SU-DHL-6 (cell line): ENCODE results near the gene NOTCH3.

Source experiments
- H2AFZ ChIP-seq: fragments of 200-600 bp; sonication (generic); 2 replicates; pipeline ENCODE4 v1.6.1; 2014; ENCODE audit warnings: low read depth, mild to moderate bottlenecking, moderate library complexity, mixed read lengths, antibody characterized with exemption, low read length; ENCODE audit not compliant: severe bottlenecking
- H3F3A ChIP-seq: fragments of 200-600 bp; shearing (Covaris generic); 2 replicates; pipeline ENCODE4 v1.6.0; 2016; ENCODE audit warnings: antibody characterized with exemption, mild to moderate bottlenecking; ENCODE audit not compliant: insufficient read depth
- H3K27ac ChIP-seq: fragments of 200-600 bp; sonication (generic); 2 replicates; pipeline ENCODE4 v1.5.1; 2016; ENCODE audit warnings: low read depth, mild to moderate bottlenecking, low read length, moderate library complexity, mixed read lengths
- H3K27me3 ChIP-seq: fragments of 200-600 bp; sonication (generic), shearing (Covaris generic); 2 replicates; pipeline ENCODE4 v1.6.0; 2014; ENCODE audit warnings: mild to moderate bottlenecking, low read length
- H3K36me3 ChIP-seq: fragments of 200-600 bp; sonication (generic); 2 replicates; pipeline ENCODE4 v1.6.1; 2014; ENCODE audit warnings: mild to moderate bottlenecking, low read length, mixed read lengths
- H3K4me2 ChIP-seq: fragments of 300-600, 200-600 bp; shearing (Covaris generic), sonication (generic); 2 replicates; pipeline ENCODE4 v1.6.0; 2014; ENCODE audit warnings: low read length, low read depth, mild to moderate bottlenecking; ENCODE audit not compliant: poor library complexity, severe bottlenecking
- H3K4me3 ChIP-seq: fragments of 200-600 bp; sonication (generic); 2 replicates; pipeline ENCODE4 v1.5.1; 2014; ENCODE audit warnings: antibody characterized with exemption, low read length, mild to moderate bottlenecking, mixed read lengths; ENCODE audit not compliant: insufficient read depth, poor library complexity, severe bottlenecking
- H3K79me2 ChIP-seq: fragments of 200-600 bp; sonication (generic); 2 replicates; pipeline ENCODE4 v1.6.1; 2014; ENCODE audit warnings: mild to moderate bottlenecking, low read length, moderate library complexity; ENCODE audit not compliant: insufficient read depth
- H3K9ac ChIP-seq: fragments of 200-600 bp; sonication (generic); 2 replicates; pipeline ENCODE4 v1.7.0; 2014; ENCODE audit warnings: mild to moderate bottlenecking, low read length
- H3K9me2 ChIP-seq: fragments of 200-600 bp; sonication (generic); replicated peaks from 2 replicates; pipeline ENCODE4 v1.6.1; 2014; ENCODE audit warnings: low read length; ENCODE audit not compliant: insufficient read depth
- H3K9me3 ChIP-seq: fragments of 200-600 bp; sonication (generic); 2 replicates; pipeline ENCODE4 v1.6.1; 2014; ENCODE audit warnings: low read length, mixed read lengths; ENCODE audit not compliant: insufficient read depth
- H4K20me1 ChIP-seq: fragments of 200-600 bp; sonication (generic); 2 replicates; pipeline ENCODE4 v1.6.1; 2014; ENCODE audit warnings: low read depth, mild to moderate bottlenecking, antibody characterized with exemption, low read length, moderate library complexity, mixed read lengths
- EZH2phosphoT487 ChIP-seq: fragments of 200-600 bp; sonication (generic), shearing (Covaris generic); conservative IDR thresholded peaks from 2 replicates; pipeline ENCODE4 v1.6.1; 2018; ENCODE audit warnings: mild to moderate bottlenecking, antibody characterized with exemption, low read length, moderate library complexity, mixed read lengths
- TF ChIP-seq, protein P1 (sequence below): fragments of 200-600 bp; sonication (generic); IDR thresholded peaks from one replicate; pipeline ENCODE4 v1.5.1; 2017; ENCODE audit warnings: antibody characterized with exemption, mild to moderate bottlenecking, low read length, moderate library complexity; ENCODE audit not compliant: insufficient read depth, poor library complexity, severe bottlenecking

The NOTCH3 gene

DNA sequence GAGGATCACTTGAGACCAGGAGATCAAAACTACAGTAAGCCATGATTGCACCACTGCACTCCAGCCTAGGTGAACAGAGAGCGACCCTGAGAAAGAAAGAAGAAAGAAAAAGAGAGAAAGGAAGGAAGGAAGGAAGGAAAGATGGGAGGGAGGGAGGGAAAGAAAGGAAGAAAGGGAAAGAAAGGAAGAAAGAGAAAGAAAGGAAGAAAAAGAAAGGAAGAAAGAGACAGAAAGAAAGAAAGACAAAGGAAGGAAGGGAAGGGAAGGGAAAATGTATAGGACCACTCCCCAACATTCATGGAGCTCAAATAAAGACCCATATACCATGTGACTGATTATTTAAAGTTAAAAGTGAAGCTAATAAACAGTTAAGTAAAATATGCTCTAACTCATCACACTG lies 53.7 kb downstream of the NOTCH3 start:
- H3K9ac ChIP-seq = no peak overlapping the region
- no peak for TF ChIP-seq EZH2phosphoT487
- TF ChIP-seq, protein P1, sequence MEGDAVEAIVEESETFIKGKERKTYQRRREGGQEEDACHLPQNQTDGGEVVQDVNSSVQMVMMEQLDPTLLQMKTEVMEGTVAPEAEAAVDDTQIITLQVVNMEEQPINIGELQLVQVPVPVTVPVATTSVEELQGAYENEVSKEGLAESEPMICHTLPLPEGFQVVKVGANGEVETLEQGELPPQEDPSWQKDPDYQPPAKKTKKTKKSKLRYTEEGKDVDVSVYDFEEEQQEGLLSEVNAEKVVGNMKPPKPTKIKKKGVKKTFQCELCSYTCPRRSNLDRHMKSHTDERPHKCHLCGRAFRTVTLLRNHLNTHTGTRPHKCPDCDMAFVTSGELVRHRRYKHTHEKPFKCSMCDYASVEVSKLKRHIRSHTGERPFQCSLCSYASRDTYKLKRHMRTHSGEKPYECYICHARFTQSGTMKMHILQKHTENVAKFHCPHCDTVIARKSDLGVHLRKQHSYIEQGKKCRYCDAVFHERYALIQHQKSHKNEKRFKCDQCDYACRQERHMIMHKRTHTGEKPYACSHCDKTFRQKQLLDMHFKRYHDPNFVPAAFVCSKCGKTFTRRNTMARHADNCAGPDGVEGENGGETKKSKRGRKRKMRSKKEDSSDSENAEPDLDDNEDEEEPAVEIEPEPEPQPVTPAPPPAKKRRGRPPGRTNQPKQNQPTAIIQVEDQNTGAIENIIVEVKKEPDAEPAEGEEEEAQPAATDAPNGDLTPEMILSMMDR = no peak
- no peak overlapping the region for H3K4me3 ChIP-seq

DNA sequence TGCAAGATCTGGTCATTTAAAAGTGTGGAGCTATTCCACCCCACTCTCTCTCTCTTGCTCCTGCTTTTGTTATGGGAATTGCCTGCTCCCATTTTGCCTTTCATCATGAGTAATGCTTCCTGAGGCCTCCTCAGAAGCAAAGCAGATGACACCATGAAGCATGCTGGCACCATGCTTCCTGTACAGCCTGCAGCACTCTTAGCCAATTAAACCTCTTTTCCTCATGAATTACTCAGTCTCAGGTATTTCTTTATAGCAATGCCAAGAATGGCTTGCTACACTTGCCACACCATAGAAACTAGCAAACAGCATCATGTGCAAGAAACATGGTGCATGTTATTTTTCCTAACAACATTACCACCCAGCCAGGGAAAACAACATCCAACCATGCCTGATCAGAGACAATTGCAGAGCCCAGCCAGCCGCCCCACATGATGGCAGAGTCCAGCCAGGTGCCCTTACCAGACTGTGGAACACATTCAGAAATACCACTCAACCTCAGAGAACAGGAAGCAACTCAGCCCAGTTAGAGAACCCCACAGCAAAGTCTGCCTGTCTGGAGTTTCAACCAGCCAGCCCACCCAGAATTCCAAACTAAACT lies 56.6 kb downstream of the NOTCH3 start:
- Histone ChIP-seq H3K9ac (no peak overlapping the region), H3K9me2 (no peaks in the 10 kb centered on the region), H3K27me3 (no peaks in the 10 kb centered on the region), H2AFZ (no peak overlapping the region), H4K20me1 (no peaks in the 10 kb centered on the region), H3K27ac (no peak overlapping the region), H3K9me3 (no peaks in the 10 kb centered on the region), H3K36me3 (no peaks in the 10 kb centered on the region), H3F3A (no peaks in the 10 kb centered on the region), H3K4me3 (no peak overlapping the region), H3K4me2 (no peak overlapping the region), H3K79me2 (no peaks in the 10 kb centered on the region)
- no peak for TF ChIP-seq EZH2phosphoT487
- TF ChIP-seq, protein P1 = no peak

More for the DNA sequence above, 53.7 kb downstream of the NOTCH3 start:
- H3K27ac ChIP-seq = no peak overlapping the region
- no peaks in the 10 kb centered on the region for H4K20me1 ChIP-seq
- H3K79me2 ChIP-seq = no peaks in the 10 kb centered on the region
- no peaks in the 10 kb centered on the region for H3F3A ChIP-seq
- no peaks in the 10 kb centered on the region for H3K27me3 ChIP-seq
- no peaks in the 10 kb centered on the region for H3K36me3 ChIP-seq
- no peak overlapping the region for H3K4me2 ChIP-seq
- H3K9me2 ChIP-seq = no peaks in the 10 kb centered on the region
- H2AFZ ChIP-seq = no peak overlapping the region
- H3K9me3 ChIP-seq = no peaks in the 10 kb centered on the region

DNA sequence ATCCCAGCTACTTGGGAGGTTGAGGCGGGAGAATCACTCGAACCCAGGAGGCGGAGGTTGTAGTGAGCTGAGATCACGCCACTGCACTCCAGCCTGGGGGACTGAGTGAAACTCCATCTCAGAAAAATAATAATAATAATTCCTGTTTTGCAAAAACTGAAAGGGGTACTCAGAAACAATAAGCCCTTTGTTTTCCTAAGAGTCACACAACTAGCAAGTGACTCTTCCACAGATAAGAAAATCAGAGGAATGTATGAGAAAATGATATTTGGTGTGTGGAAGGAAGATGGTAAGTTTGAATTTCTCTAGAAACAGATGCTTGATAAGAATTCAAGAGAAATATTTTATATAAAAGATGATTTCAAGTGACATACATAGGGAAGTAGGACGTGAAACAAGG lies 58.5 kb downstream of the NOTCH3 start:
- Histone ChIP-seq H3K79me2 (no peaks in the 10 kb centered on the region), H3F3A (no peaks in the 10 kb centered on the region), H3K9ac (no peak overlapping the region), H3K4me2 (no peak overlapping the region), H3K9me2 (no peaks in the 10 kb centered on the region), H3K27me3 (no peaks in the 10 kb centered on the region), H3K4me3 (no peak overlapping the region), H4K20me1 (no peaks in the 10 kb centered on the region), H2AFZ (no peak overlapping the region), H3K36me3 (no peaks in the 10 kb centered on the region), H3K9me3 (no peaks in the 10 kb centered on the region), H3K27ac (no peak overlapping the region)
- TF ChIP-seq, protein P1 = no peak
- TF ChIP-seq EZH2phosphoT487 = no peak
